NOMO-1 treated with DMSO at 0.1 percent for 48 hours (cell line): Measurements from ENCODE around the gene GALNT14.
"Not testable (repeated sequence)": the region's sequence is repeated elsewhere in the genome, so short reads cannot be mapped to it uniquely, and the experiment has no call there.

ENCODE experiments used
- DNase-seq: peaks from one replicate; lab custom pipeline; 2025; ENCODE audit not compliant: unreplicated experiment; lab: John Stamatoyannopoulos, UW

GALNT14 gene

GRCh38 chr2:31138037-31138962, at the start of gene GALNT14:
TSS of gene GALNT14 (minus strand) at chr2:31138440. CDS start at chr2:31138086, 354 bp downstream.
- peak; percentile 57 for DNase-seq

DNA sequence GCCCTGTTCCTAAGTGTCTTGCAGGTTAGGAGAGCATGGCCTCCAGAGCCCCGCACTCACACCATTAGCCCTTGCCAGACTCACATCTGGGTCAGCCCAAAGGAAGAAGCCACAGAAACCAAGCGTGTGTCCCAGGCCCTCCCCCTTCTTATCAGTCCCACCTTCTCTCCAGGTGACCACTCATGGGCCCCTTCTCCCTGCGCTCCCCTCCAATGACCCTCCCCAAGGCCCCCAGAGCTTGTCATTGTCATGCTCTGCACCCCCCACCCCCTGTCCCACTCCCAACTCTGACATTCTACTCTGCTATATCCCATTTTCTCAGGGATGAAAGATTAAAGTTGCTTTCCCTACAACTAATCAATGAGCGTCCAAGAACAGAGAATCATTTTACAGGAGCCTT, 48.9 kb upstream of the GALNT14 start:
- DNase-seq: no peak

- DNase-seq: not testable (repeated sequence)
These were observed 45.7 kb upstream of the GALNT14 start for GRCh38 chr2:31183973-31184372.

GRCh38 chr2:31176742-31177141, 38.5 kb upstream of the GALNT14 start:
- DNase-seq: no peak

- no peak for DNase-seq
These were observed 32.9 kb upstream of the GALNT14 start for GRCh38 chr2:31171142-31171541.

GRCh38 chr2:31170071-31170698, 31.9 kb upstream of the GALNT14 start:
- peak; percentile 63 for DNase-seq

DNA sequence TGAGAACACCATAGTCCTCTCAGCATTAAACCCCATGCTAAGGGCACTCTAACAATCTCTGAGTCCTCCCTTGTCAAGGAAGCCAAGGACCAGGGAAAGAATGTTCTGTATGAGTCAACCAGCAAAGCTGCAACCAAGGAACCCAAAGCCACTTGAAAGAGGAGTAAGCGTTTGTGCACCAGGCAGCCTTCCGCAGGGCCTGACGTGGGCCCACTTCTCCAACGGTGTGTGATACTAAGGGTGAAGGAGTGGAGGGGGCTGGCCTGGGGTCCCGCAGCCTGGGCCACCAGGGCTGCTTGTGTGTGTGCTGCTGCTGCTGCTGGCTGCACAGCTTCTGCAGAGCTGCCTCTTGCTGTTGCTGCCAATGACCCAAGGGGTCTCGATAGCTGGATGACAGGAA, 30.1 kb upstream of the GALNT14 start:
- no peak for DNase-seq

GRCh38 chr2:31166925-31167324, 28.7 kb upstream of the GALNT14 start:
- no peak for DNase-seq

DNA sequence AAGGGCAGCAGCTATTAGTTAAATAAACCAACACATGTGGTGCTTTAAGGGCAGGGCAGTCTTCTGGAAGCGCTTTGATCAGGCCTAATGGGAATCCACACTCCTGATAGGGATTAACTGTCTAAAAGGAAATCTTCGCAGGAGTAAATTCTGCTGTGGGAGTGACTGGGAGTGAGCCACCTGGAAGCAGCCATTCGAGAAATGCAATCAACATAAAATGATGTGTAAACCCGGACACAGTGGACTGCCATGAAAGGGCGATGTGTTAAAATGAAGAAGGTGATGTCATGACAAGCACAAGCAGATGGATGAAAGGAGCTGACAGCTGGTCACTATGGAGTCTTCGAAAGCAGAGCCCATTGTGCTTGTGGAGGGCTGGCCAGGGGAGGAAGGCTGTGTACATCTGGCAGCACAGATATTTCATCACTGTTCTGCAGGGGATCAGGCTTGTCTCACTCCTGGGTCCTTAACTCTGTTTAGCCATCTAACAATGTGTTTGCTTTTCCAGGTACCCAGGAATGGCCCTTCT, 24.8 kb upstream of the GALNT14 start:
- DNase-seq: no peak

DNA sequence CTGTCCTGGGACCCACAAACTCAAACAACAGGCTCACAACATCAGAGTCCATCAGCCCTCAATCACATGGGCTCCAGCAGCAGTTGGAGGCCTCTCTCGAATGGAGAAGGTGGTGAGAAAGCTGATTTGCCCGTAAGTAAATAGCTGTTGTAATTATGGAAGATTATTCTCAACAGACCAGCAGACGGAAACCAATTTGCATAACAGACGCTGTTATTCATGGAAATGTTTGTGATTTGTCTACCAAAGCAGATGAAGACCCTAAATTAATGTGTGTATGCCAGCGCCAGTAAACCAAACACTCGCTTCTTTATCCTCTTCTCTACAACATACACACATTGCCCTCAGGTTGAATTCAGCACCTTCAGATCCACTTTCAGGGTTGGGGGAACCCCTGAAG, 23.4 kb upstream of the GALNT14 start:
- no peak for DNase-seq

- no peak for DNase-seq
These were observed 13.3 kb upstream of the GALNT14 start for GRCh38 chr2:31151501-31151900.

DNA sequence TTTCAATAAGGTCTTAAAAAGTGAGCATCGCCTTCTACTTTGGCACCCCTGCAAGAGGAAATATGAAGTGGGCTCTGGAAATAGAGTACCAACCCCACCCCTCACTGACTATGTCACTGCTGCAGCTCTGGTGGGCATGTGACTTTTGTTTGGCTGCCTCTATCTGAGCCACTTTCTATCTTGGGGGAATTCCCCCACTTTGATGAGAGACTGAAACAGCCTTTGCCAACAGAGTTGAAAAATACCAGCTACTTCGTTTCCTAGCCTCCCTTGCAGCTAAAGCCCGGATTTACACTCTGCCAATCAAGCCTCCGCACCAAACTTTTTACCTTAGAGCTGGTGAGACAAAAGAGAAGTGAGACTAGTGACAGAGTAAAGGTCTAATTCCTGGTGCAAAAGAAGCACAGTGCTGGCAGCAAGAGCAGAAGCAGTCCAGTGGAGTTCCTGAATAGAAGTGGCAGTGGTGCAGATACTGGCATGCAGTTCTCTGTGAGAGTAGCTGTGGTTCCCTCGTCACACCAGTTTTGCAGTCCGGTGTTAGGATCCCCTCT, 12.0 kb upstream of the GALNT14 start:
- no peak for DNase-seq

DNA sequence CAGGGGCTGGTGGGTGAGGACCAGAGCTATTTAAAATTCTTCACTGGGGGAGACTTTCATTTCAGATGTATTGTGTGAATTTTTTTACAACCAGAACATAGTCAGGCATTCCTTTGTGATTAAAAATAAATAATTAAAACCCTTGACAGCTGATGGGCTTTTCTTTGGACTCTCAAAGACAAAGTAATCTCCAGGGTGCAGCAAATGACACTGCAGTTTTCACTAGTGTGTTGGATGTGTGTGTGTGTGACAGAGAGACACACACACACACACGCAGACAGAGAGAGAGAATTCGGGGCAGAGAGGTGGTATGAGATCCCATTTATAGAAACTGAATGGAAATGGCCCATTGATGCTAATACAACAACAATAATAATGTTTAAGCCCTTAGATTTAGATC, 10.3 kb upstream of the GALNT14 start:
- DNase-seq: no peak

DNA sequence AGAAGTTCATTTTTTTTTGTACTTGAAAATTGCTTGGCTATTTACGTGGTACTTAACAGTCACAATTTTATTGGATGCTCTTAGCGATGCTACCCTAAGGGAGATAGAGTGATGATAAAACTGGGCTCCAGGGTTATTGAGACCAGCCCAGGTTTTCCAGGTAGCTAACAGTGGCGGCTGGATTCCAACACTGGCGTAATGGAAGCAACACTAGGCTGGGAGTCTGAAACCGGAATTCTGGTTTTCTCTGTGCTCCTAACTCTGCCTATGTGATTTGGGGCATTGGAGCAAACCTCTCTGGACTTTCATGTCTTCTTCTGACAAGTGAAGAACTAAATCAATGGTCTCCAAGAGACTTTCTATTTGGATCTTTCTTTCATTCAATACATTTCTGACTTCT, 9.4 kb upstream of the GALNT14 start:
- DNase-seq: no peak

GRCh38 chr2:31142110-31142509, 3.9 kb upstream of the GALNT14 start:
- no peak for DNase-seq

DNA sequence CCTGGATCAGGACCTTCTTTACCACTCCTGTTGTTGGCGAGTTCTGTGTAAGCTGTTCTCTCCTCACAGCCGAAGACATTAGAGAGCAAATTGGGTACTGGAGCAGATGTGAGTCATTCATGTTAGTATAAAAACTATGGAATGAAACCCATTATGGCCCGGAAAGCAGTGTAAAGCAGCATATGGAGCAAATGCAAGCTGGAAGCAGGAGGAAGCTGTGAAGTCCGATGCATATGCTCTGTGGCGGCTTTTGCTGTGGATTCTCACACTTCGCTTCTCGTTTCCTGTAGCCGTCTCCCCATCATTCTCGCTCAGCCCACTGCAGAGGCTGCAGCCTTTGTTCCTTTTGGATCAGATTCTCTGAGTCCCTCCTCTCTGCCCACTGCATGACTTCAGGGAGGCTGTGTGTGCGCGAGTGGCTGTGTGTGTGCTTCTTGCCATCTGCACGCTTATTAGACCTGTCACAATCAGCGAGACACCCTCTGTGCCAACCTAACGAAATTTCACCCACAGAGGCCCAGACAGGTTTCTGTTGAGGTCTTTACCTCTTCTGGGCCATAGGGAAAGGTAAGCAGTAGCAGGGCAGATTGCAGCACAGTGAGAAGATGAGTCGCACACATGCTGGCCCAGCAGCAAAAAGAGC, 3.3 kb upstream of the GALNT14 start:
- no peak for DNase-seq

DNA sequence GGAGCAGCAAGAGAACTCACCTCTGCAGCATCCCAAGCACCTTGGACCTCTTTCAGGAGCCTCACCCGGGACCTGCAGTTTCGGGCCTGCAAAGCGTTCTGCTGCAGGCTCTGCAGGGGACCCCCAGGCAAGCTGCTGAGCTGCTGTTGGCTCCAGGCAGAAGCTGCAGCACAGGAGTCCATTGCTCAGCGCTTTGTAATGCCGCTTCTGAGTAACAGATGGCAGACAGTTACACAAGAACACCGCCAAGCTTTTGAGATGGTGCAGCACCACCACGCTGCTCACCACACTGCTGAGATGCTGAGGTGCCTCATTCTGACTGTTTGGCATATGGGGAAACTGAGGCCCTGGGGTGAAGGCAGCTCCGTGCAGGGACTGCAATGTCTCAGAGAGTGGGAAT, 1.9 kb upstream of the GALNT14 start:
- no peak for DNase-seq

DNA sequence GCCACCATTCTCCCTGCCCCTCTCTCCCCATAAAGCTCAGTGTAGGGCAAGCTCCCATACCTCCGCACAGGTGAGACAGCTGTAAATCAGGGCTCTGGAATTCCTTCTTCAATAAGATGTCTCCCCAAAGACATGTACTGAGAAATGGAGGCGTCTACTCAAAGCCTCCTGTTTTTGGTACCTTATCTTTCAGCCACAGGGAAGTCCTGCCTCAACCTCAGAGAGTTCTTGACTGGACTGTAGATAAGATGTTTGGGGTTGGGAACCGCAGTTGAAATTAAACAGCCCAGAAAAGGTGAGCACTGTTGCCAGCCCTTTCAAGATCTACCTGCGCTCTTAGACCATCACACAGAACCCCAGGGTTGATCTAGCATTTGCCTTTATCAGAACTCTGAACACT, 1.4 kb upstream of the GALNT14 start:
- DNase-seq: no peak

DNA sequence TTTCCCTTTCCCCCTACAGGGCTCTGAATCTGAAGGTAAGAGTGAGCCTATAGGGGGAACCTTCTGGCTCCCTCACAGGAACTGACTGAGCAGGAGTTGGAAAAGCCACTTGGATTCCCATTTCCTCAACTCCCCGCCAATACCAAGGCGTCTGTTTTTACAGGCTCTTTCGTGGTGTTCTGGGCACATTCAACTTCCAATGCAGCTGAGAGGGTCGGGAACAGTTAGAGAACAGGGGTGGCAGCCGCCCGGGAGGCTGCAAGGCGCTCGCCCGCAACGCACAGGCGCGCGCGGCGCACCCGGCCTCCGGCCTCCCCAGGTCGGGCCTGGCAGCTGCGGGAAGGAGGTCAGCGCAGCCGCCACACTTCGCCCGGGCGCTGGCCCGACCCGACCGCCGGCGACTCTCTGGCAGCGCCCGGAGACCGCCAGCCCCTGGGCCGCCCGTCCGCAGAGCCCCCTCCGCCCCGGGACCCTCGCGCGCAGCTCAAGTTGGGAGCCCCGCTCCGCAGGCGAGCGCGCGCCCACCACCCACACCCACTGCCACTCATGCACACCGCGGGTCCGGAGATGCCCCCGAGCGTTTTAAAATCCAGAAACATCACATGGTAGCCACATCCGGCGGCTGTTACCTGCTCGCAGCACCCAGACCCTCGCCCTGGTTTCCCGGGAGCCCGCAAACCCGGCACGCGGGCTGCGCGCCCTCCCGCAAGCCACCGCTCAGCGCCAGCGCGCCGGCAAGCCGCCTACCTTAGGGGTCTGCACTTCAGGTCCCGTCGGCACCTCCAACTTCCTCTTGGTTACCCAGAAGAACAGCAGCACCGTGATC, 816 bp downstream of the GALNT14 start:
- DNase-seq: no peak

DNA sequence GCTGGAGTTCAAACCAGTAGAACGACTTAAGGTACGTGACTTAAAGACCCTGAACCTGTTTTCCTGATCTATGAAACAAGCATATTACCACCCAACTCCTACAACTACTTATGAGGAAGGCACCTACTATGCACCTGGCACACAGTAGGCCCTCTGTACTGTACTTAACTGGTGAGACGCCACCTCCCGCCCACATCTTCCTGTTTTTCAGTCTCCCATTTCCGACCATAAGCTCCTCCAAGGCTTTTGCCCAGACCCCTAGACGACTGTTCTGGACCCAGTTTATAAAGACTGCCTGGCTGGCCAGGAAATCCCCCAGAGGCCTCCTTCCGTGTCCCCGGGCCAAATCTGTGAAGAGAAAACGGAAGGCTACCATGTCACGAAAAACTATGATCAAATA, 1.5 kb downstream of the GALNT14 start:
- DNase-seq: no peak

GRCh38 chr2:31136000-31136399, 2.2 kb downstream of the GALNT14 start:
- no peak for DNase-seq
